GM19397 (cell line): ENCODE results near the gene CEP43.

Experiments
- ATAC-seq: cut with Tn5 transposase; IDR thresholded peaks from one replicate; pipeline ENCODE4 v1.9.1; 2021; ENCODE audit warnings: mild to moderate bottlenecking, moderate library complexity; ENCODE audit not compliant: unreplicated experiment

The CEP43 gene

DNA sequence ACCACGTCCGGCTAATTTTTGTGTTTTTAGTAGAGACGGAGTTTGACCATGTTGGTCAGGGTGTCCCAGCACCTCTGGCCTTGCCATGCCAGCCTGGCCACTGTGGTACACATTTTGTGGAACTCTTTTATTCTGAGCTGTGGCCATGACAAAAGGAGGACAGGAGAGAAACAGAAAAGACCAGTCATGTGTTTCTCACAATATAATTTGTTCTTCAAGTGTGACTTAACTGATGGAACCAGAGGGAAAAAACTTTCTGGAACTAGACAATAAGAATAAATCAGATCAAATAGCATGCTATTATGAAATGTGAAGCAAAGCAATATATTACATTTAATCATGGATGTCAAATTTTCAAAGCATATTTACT lies 38.6 kb upstream of the CEP43 start:
- no peak for ATAC-seq

DNA sequence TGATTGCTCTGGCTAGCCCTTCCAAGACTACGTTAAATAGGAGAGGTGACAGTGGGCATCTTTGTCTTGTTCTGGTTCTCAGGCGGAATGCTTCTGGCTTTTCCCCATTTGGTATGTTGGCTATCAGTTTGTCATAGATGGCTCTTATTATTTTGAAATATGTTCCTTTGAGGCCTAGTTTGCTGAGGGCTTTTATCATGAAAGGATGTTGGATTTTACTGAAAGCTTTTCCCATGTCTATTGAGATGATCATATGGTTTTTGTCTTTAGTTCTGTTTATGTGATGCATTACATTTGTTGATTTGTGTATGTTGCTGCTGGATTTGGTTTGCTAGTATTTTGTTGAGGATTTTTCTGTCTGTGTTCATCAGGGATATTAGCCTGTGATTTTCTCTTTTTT lies 32.9 kb upstream of the CEP43 start:
- no peak for ATAC-seq

GRCh38 chr6:166969390-166970002 lies 29.7 kb upstream of the CEP43 start:
- ATAC-seq = no peak

GRCh38 chr6:166970091-166970490 lies 29.1 kb upstream of the CEP43 start:
- ATAC-seq = no peak

DNA sequence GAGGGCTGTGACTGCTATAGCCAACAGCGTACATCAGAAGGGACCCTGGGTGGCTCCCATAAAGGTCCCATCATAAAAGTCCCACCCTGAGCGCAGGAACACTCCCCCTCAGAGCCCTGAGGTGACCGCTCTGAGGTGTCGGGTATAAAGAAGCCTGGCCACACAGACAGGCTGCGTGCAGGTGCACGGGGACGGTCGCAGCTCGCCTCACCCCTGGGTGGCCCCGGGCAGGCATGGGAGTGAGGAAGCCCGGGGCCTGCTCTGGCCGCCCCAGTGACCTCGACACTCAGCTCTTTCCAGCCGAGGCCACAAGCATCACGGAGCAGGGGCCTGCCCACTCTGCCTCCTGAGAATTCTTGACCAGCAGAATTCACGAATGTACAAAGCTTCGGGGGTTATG lies 28.4 kb upstream of the CEP43 start:
- ATAC-seq = no peak

- no peak for ATAC-seq
Measured at GRCh38 chr6:166971271-166971670, 27.9 kb upstream of the CEP43 start.

GRCh38 chr6:166972101-166972500 lies 27.1 kb upstream of the CEP43 start:
- ATAC-seq = no peak

DNA sequence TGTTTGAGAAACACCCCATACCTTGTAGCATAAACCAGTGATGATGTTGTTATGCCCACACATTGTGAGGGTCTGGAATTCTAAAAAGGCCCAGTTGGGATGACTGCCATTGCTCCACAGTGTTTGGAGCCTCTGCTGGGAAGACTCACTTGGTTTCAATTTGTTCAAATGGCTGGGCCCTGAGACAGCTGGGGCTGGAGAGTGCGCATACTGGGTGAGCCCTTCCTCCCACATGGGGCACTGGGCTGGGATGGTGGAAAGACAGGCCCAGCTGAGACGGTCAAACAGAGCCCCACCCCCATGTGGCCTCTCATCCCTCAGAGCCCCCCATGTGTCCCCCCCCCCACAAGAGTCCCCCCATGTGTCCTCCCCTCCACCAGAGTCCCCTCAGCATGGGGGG lies 22.6 kb upstream of the CEP43 start:
- no peak for ATAC-seq

- no peak for ATAC-seq
Measured at GRCh38 chr6:166977621-166978525, 21.3 kb upstream of the CEP43 start.

DNA sequence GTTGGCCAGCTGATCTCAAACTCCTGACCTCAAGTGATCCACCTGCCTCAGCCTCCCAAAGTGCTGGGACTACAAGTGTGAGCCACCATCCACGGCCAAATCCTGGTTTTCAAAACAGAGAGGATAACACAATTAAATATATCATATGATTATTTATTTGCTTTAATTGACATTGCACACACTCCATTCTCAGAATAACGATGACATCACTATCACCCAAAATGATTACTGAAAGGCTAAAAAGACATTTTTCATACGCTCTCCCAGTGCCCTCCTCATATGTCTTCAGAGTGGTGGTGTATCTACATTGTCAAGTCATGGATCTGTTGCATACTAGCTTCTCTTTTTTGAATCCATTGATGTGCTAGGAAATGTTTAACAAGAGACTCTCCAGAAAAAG lies 18.5 kb upstream of the CEP43 start:
- no peak for ATAC-seq

DNA sequence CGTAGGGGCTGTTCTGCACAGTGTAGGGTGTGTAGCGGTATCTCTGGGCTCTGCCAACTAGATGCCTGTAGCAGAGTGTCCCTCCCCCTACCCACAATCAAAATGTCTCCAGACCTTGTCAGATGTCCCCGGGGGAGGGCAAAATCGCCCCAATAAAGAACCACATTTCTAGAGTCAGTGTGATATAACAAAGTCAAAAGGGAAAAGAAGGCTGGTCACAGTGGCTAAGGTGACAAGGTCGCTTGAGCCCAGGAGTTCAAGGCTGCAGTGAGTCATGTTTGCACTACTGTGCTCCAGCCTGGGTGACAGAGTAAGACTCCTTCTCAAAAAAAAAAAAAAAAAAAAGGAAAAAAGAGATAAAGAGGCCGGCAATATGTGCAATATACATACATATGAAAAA lies 11.7 kb upstream of the CEP43 start:
- ATAC-seq = no peak

- ATAC-seq = no peak
Measured at GRCh38 chr6:166987930-166988329, 11.3 kb upstream of the CEP43 start.

DNA sequence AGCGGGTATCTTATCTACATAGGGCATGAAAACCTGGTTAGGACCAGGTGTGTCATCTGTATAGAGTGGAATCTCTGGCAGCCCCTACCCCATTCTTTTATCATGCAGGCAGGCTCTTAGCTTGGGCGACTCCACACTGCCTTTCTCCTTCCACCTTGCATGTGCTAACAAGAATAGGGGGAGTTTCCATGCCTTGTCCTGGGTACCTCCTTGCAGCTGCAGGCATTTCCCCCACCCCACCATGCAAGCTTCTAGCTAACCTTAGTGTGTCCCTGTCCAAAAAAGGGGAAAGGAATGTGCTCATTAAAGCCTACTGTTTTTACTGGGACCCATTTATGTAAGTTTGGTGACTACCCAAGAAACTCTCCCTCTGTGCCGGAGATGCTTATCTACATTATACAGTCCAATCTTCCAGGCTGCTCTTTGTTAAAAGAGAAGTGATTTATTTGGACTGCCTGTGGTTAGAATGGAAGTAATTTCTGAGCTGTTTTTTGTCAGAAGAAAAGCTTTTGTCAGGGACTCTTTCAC lies 10.5 kb upstream of the CEP43 start:
- no peak for ATAC-seq

GRCh38 chr6:166989427-166990032 lies 9.7 kb upstream of the CEP43 start:
- ATAC-seq = peak; percentile 52

GRCh38 chr6:166996406-166996805 lies 2.8 kb upstream of the CEP43 start:
- no peak for ATAC-seq

- no peak for ATAC-seq
Measured at GRCh38 chr6:166997348-166997747, 1.8 kb upstream of the CEP43 start.

DNA sequence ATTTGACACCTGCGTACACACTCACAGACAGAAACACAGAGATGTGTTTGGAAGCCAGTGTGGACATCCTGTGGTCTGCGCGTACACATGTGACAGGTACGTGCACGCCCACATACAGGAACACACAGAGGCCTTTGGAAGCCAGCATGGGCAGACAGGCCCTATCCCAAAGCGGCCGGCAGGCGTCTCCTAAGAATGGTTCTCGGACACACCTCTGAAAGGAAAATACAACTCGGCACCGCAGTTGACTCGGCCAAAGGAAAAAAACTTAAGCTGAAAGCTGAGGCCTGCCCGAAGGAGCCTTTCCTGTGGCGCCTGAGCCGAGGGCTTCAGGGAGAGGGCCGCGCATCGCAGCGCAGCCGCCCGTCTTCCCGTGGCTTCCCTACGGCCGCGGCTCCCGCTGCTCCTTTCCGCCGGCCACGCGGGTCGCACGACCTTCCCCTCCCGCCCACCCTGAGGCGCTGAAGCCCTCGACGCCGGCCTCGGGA lies 1.4 kb upstream of the CEP43 start:
- ATAC-seq = peak; percentile 15

DNA sequence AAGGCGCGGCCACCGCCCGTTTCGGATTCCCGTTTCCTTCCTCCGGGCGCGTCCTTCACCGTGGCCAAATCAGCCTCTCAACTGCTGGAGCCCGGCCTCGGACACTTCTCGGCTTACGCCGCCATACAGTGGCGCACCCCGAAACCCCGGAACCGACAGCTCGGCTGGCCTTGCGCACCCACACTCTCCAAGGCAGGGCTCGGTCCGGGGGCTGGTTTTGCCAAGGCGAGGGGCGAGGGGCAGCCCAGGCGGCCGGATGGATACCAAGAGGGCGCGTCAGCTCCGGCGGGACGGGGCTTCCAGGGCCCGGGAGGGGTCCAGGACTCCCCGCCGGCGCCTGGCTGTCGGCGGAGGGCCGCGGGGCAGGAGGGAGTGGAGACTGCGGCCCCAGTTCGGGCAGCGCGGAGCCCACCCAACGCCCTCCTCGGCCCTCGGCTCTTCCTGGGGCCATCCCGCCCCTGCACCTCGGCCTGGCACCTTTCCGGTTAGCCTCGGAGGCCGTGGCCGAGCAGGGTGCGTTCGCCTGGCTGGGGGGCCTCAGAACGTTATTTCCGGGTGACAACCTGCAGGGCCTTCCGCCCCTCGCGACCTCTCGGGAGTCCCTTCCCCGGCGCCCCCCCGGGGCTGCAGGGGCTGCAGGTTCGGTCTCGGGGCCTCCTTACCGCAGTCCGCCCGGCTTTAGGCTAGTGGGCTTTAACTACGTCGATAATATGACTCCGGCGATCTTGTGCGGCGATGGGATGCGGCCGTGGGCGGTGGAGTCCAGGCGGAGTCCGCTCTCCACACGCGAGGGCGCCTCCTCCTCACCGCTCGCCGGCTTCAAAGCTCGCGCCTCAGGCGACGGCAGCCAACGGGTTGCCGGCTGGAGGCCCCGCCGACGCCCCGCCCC lies 697 bp upstream of the CEP43 start:
- peak; percentile 6 for ATAC-seq

DNA sequence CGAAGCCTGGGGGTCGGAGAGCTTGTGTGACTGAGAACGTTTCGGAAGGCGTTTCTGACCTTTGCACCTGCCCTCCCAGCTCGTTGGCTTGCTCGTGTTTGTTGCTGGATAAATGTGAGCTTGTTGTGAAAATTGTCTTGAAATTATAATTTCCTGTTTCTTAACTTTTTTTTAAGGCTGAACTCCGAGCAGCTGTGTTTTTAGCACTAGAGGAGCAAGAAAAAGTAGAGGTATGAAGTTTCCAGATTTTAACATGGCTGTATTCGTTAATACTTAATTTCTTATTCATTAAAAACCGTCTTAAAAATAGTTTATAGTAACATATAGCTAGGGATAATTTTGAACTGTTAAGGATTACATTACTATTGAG lies 672 bp downstream of the CEP43 start:
- no peak for ATAC-seq

- no peak for ATAC-seq
Measured at GRCh38 chr6:167000759-167001158, 1.6 kb downstream of the CEP43 start.
